HFFc6 (cell line): ENCODE measurements around the gene TRIM7. TPM values are rescaled to one million over a fixed set of nuclear protein-coding genes. Genes with fewer than 3 reads are reported as not detected.

ENCODE experiments used
- DNase-seq: peaks from one replicate; pipeline ENCODE4 v3.0.0-alpha.2; 2018
- H3K27ac Mint-ChIP-seq: 2 replicates; pipeline ENCODE4 v1.8.0; 2020; ENCODE audit warnings: mild to moderate bottlenecking, mixed read lengths
- H3K27me3 Mint-ChIP-seq: 2 replicates; pipeline ENCODE4 v1.8.0; 2021; ENCODE audit warnings: mild to moderate bottlenecking, moderate library complexity, mixed read lengths; ENCODE audit not compliant: insufficient read depth
- H3K36me3 Mint-ChIP-seq: 2 replicates; pipeline ENCODE4 v1.8.0; 2021; ENCODE audit warnings: low read depth, mixed read lengths
- H3K4me1 Mint-ChIP-seq: 2 replicates; pipeline ENCODE4 v1.8.0; 2020; ENCODE audit warnings: low read depth, mixed read lengths
- H3K4me3 Mint-ChIP-seq: 2 replicates; pipeline ENCODE4 v1.8.0; 2020; ENCODE audit warnings: mild to moderate bottlenecking, moderate library complexity, mixed read lengths
- H3K9me3 Mint-ChIP-seq: 2 replicates; pipeline ENCODE4 v1.8.0; 2020; ENCODE audit warnings: mild to moderate bottlenecking, mixed read lengths
- CTCF ChIP-seq: fragments of 200-600 bp; sonication (generic); IDR thresholded peaks from 2 replicates; pipeline ENCODE4 v1.5.0; 2021; ENCODE audit warnings: antibody characterized with exemption, mild to moderate bottlenecking
- total RNA-seq, 6 experiments: library from RNA; stranded (reverse); fragmentation: NEBNext Ultra II Directional; extraction: Animal tissue kit (Norgen Biotek cat#: 25700); gene quantifications; 2 replicates in 1 of 6; 3 replicates in 5 of 6; pipeline ENCODE4 v1.2.3, GENCODE V29; 2021

TRIM7 gene
- total RNA-seq, 6 experiments from 2014 or later = 2.8 to 7.5 (median 5.3) TPM

- H3K27ac Mint-ChIP-seq = peak overlapping the region; percentile 77
- H3K27me3 Mint-ChIP-seq = peaks cover 13% of the 10 kb centered on the region
- peak overlapping the region; percentile 14; the same call in 1 of the 2 replicates for H3K4me3 Mint-ChIP-seq
- H3K36me3 Mint-ChIP-seq = peaks cover 46% of the 10 kb centered on the region
- DNase-seq = no peak
- peaks cover 17% of the 10 kb centered on the region for H3K4me1 Mint-ChIP-seq
- TF ChIP-seq CTCF = no peak
- H3K9me3 Mint-ChIP-seq = no peaks in the 10 kb centered on the region; the same call in 1 of the 2 replicates
Observed at GRCh38 chr5:181234455-181235306, 29.7 kb upstream of the TRIM7 start.

- peak overlapping the region; percentile 22 for H3K27ac Mint-ChIP-seq
- peaks cover 11% of the 10 kb centered on the region for H3K4me1 Mint-ChIP-seq
- peak overlapping the region; percentile 6; the same call in 1 of the 2 replicates for H3K4me3 Mint-ChIP-seq
- no peak for DNase-seq
- no peaks in the 10 kb centered on the region; the same call in 1 of the 2 replicates for H3K9me3 Mint-ChIP-seq
- TF ChIP-seq CTCF = no peak
- H3K36me3 Mint-ChIP-seq = peaks cover 41% of the 10 kb centered on the region
- peaks cover 13% of the 10 kb centered on the region for H3K27me3 Mint-ChIP-seq
Observed at GRCh38 chr5:181233801-181234454, 28.9 kb upstream of the TRIM7 start.

GRCh38 chr5:181233088-181233800, 28.2 kb upstream of the TRIM7 start:
- peak overlapping the region; percentile 6; the same call in 1 of the 2 replicates for H3K4me3 Mint-ChIP-seq
- peaks cover 13% of the 10 kb centered on the region for H3K27me3 Mint-ChIP-seq
- no peak for TF ChIP-seq CTCF
- no peaks in the 10 kb centered on the region; the same call in 1 of the 2 replicates for H3K9me3 Mint-ChIP-seq
- peak overlapping the region; percentile 22 for H3K27ac Mint-ChIP-seq
- no peak for DNase-seq
- peaks cover 34% of the 10 kb centered on the region for H3K36me3 Mint-ChIP-seq
- H3K4me1 Mint-ChIP-seq = peaks cover 5% of the 10 kb centered on the region

GRCh38 chr5:181232593-181232992, 27.6 kb upstream of the TRIM7 start:
- peaks cover 13% of the 10 kb centered on the region for H3K27me3 Mint-ChIP-seq
- TF ChIP-seq CTCF = no peak
- DNase-seq = no peak
- peaks cover 27% of the 10 kb centered on the region for H3K36me3 Mint-ChIP-seq
- no peak overlapping the region for H3K4me3 Mint-ChIP-seq
- no peaks in the 10 kb centered on the region; the same call in 1 of the 2 replicates for H3K4me1 Mint-ChIP-seq
- peak overlapping the region; percentile 22; the same call in 1 of the 2 replicates for H3K27ac Mint-ChIP-seq
- H3K9me3 Mint-ChIP-seq = no peaks in the 10 kb centered on the region; the same call in 1 of the 2 replicates

GRCh38 chr5:181231432-181231831, 26.4 kb upstream of the TRIM7 start:
- no peak overlapping the region for H3K4me3 Mint-ChIP-seq
- H3K27ac Mint-ChIP-seq = peak overlapping the region; percentile 12; the same call in 1 of the 2 replicates
- peaks cover 3% of the 10 kb centered on the region; the same call in 1 of the 2 replicates for H3K4me1 Mint-ChIP-seq
- no peak for DNase-seq
- TF ChIP-seq CTCF = no peak
- H3K9me3 Mint-ChIP-seq = no peaks in the 10 kb centered on the region; the same call in 1 of the 2 replicates
- peaks cover 13% of the 10 kb centered on the region for H3K27me3 Mint-ChIP-seq
- H3K36me3 Mint-ChIP-seq = peaks cover 18% of the 10 kb centered on the region
